Mammary epithelial cell (primary cell): Measurements from ENCODE around the gene BOLA1.

Source experiments
- CTCF ChIP-seq, 2 donors: IDR thresholded peaks in 1 of 2; conservative IDR thresholded peaks in 1 of 2; 2 replicates each; pipeline ENCODE4 v1.5.1; 2011 to 2012; ENCODE audit warnings: inconsistent platforms in 2 of 2, low read length in 2 of 2, mild to moderate bottlenecking in 2 of 2, control low read depth in 1 of 2, low read depth in 1 of 2; ENCODE audit not compliant: insufficient read depth in 1 of 2; ENCODE audit errors: extremely low read depth in 1 of 2
- EZH2 ChIP-seq: IDR thresholded peaks from 2 replicates; pipeline ENCODE4 v1.6.1; 2012; ENCODE audit warnings: low read length, inconsistent platforms, borderline replicate concordance

DNA sequence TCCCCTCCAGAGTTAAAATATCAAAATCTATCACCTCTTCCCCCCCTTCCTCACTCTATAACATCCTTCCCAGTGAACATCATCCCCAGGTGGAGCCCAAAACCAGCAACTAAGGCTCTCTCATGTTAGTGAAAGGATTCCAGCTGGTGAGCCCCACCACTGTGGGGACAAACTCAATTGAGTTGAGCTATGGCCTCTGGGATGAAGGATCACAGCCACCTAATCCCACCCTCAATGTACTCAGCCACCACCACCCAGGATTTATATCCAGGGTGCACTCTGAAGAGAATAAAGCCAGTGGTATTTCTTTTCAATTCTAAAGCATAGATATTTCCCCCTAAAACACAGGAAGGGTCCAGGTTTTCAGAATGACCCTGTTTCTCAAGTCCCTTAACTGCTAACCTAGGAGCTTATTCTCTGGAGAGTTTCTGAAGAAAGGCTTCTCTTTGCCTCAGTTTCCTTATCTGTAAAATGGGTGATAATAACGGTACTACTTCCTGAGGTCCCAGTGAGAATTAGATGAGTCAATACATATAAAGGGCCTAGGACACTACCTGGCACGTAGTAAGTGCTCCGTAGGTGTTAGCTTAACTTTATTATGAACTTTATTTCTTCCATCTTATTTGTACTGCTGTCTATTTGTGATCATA lies 15.6 kb upstream of the BOLA1 start:
- TF ChIP-seq CTCF (conservative IDR thresholded peaks at IDR 0.05 in 1 of 2, IDR thresholded peaks at IDR 0.05 in 1 of 2; ENCODE audit: extremely low read depth in 1 of 2, insufficient read depth in 1 of 2, low read depth in 1 of 2, low read length in 2 of 2), result no peak
- no peak for TF ChIP-seq EZH2
